ENCODE measurements around the gene TOMT. TPM values are rescaled to one million over a fixed set of nuclear protein-coding genes. Genes with fewer than 3 reads are reported as not detected.

TOMT gene
- total RNA-seq, 1 donor from 2014 or later, result not detected

GRCh38 chr11:72088076-72088808 lies 17.5 kb upstream of the TOMT start:
- peak; percentile 61 for DNase-seq (ENCODE audit: low spot score)

GRCh38 chr11:72091292-72091691 lies 14.4 kb upstream of the TOMT start:
- peak; percentile 67 for DNase-seq (ENCODE audit: low spot score)

GRCh38 chr11:72098741-72099140 lies 7.0 kb upstream of the TOMT start:
- DNase-seq (ENCODE audit: low spot score), result no peak

GRCh38 chr11:72100009-72100408 lies 5.7 kb upstream of the TOMT start:
- no peak for DNase-seq (ENCODE audit: low spot score)

- DNase-seq (ENCODE audit: low spot score), result no peak
Observed at GRCh38 chr11:72100462-72100861, 5.3 kb upstream of the TOMT start.

- no peak for DNase-seq (ENCODE audit: low spot score)
Observed at GRCh38 chr11:72102162-72102561, 3.6 kb upstream of the TOMT start.

GRCh38 chr11:72102631-72102945 lies 3.1 kb upstream of the TOMT start:
- no peak for DNase-seq (ENCODE audit: low spot score)

DNA sequence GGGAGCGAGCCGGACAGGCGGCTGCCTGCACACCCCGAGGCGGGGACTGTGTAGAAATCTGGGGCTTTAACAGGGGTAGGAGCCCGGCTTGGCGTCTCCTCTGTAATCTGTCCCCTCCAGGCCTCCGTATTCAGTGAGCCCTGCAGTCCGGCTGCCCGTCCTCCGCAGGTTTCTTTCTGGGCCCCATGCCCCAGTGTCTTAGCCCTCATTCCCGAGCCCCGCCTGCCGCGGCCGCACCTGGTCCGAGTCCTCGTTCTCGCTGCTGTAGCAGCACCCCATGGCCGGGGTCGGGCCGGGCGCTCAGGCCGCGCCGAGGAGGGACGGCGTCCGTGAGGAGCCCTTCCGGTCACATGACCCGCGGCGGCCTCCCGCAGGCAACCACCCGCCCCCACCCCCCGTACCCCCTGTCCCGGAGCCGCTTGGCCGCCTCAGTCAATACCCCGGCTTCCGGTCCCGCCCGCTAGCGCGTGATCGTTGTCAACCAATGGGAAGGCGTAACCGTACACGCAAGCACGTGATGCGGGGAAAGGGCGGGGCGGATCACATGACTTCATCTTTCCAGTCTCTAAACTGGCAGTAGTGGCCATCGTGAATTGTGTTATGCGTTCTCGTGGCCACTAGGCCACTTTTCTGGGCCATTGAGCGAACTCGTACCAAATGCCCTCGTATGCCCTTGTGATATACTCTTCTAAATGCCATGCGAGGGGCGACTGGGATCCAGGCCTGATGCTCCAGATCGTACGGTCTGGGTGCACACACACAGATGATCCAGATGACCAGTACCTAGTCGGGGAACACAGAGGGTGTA lies 2.6 kb upstream of the TOMT start, which contains the start of gene LAMTOR1:
TSS of gene LAMTOR1 (minus strand) at position 352 of the 808 bp plus-strand sequence. CDS start at position 279, 73 bp downstream.
- peak; percentile 99 for DNase-seq (ENCODE audit: low spot score)

- no peak for DNase-seq (ENCODE audit: low spot score)
Observed at GRCh38 chr11:72103754-72104167, 2.0 kb upstream of the TOMT start.

- DNase-seq (ENCODE audit: low spot score), result no peak
Observed at GRCh38 chr11:72111300-72112142, 5.8 kb downstream of the TOMT start.

GRCh38 chr11:72112143-72112977 lies 6.6 kb downstream of the TOMT start, which contains the start of gene ANAPC15:
Gene ANAPC15, minus strand, starts transcription at chr11:72112695. Its CDS starts 1,419 bp downstream, at chr11:72111276.
- peak; percentile 100 for DNase-seq (ENCODE audit: low spot score)

DNA sequence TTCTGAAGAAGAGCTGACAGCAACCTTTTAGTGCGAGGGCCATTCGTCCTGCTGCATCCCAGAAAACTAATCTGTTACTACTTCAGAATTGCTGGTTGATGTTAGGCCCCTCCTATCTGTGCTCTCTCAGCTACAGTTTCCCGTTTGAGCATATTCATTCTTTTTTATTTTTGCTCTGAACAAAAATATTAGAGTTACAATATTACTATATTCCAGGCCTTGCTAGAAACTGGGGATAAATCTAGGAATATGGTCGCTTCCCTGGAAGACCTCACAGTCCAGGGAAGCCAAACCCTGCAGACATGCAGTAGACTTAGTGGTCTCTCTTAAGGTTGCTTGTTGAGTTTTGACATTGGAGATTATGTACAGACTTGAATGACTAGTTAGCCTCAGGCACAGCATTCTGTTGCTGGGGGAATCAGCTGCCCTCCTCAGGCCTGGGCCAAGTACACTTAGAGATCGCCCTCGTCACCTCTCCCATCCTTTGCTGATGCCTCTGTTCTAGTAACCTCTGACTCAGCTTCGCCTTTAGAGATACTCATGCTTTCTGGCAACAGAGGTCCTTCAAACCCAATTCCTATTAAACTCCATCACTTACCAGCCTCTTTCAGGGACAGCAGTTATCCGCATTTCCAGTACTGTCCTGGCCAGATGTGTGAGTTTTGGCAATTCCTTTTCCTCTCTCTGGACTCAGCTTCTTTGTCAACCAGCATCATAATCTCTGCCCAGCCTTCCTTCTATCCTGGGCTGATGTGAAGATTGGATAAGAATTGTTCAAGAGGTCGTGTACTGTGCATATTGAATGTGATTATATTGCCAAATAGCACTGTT lies 7.5 kb downstream of the TOMT start:
- no peak for DNase-seq (ENCODE audit: low spot score)

DNA sequence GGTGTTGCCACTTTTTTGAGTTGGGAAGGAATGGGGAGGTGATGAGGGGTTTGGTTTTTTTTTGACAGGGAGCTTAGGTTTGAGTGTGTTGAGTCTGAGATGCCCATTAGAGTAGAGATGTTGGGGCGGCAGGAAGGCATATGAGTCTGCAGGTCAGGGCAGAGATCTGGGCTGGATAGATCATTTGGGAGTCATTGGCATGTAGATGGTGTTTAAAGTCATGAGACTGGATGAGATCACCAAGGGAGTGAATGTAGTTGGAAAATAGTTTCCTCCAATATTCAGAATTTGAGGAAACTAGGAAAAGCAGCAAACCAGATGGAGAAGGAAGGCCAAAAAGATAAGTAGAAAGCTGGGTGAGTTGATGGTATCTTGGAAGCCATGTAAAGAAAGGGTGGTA lies 8.8 kb downstream of the TOMT start:
- no peak for DNase-seq (ENCODE audit: low spot score)

- DNase-seq (ENCODE audit: low spot score), result no peak
Observed at GRCh38 chr11:72116019-72116755, 10.5 kb downstream of the TOMT start.

- DNase-seq (ENCODE audit: low spot score), result no peak
Observed at GRCh38 chr11:72119198-72119597, 13.5 kb downstream of the TOMT start.

GRCh38 chr11:72120930-72121329 lies 15.2 kb downstream of the TOMT start:
- DNase-seq (ENCODE audit: low spot score), result no peak

GRCh38 chr11:72122607-72123006 lies 16.9 kb downstream of the TOMT start:
- DNase-seq (ENCODE audit: low spot score), result no peak

- DNase-seq (ENCODE audit: low spot score), result no peak
Observed at GRCh38 chr11:72123117-72123653, 17.5 kb downstream of the TOMT start.

- no peak for DNase-seq (ENCODE audit: low spot score)
Observed at GRCh38 chr11:72124046-72124445, 18.3 kb downstream of the TOMT start.

All from umbilical cord (tissue), 2 donors.